ENCODE results near the gene TWIST1.

TWIST1 gene

GRCh38 chr7:19117091-19117869, at the start of gene TWIST1:
Gene TWIST1, minus strand, starts transcription at chr7:19117636. Its CDS starts 315 bp downstream, at chr7:19117321.
- Histone ChIP-seq H3K27ac (ENCODE audit: low read depth, low read length) (peak within 1 kb of the TSS; percentile 62), H3K4me1 (ENCODE audit: control insufficient read depth, insufficient read depth, low read length, unreplicated experiment) (peaks cover 14% of the 10 kb centered on the region), H2AFZ (ENCODE audit: low read length, unreplicated experiment) (peak within 1 kb of the TSS; percentile 85)

GRCh38 chr7:19161671-19162070, 44.2 kb upstream of the TWIST1 start:
- Histone ChIP-seq H3K4me3 (ENCODE audit: low read depth, low read length) (no peak overlapping the region), H3K4me1 (ENCODE audit: control insufficient read depth, insufficient read depth, low read length, unreplicated experiment) (no peaks in the 10 kb centered on the region), H3K27ac (ENCODE audit: low read depth, low read length) (no peak overlapping the region), H3K79me2 (ENCODE audit: control insufficient read depth, insufficient read depth, low read length, unreplicated experiment) (no peaks in the 10 kb centered on the region), H3K27me3 (ENCODE audit: insufficient read depth, low read length) (no peaks in the 10 kb centered on the region; the same call in none of the 2 replicates), H2AFZ (ENCODE audit: low read length, unreplicated experiment) (no peak overlapping the region), H3K36me3 (ENCODE audit: insufficient read depth, low read length) (no peaks in the 10 kb centered on the region)

More at GRCh38 chr7:19117091-19117869, at the start of gene TWIST1:
- Histone ChIP-seq H3K27me3 (ENCODE audit: insufficient read depth, low read length) (no peaks in the 10 kb centered on the region), H3K36me3 (ENCODE audit: insufficient read depth, low read length) (0 out of 2 replicates have a peak, but pooled peaks cover 11% of the 10 kb centered on the region), H3K79me2 (ENCODE audit: control insufficient read depth, insufficient read depth, low read length, unreplicated experiment) (peaks cover 46% of the 10 kb centered on the region), H3K4me3 (ENCODE audit: low read depth, low read length) (peak within 1 kb of the TSS; percentile 96)

- peaks cover 42% of the 10 kb centered on the region for H3K27me3 ChIP-seq (ENCODE audit: insufficient read depth, low read length)
- H3K4me1 ChIP-seq (ENCODE audit: control insufficient read depth, insufficient read depth, low read length, unreplicated experiment) = no peaks in the 10 kb centered on the region
- H3K36me3 ChIP-seq (ENCODE audit: insufficient read depth, low read length) = no peaks in the 10 kb centered on the region
Measured at GRCh38 chr7:19146699-19147098, 29.3 kb upstream of the TWIST1 start.

GRCh38 chr7:19145434-19146115, 28.1 kb upstream of the TWIST1 start:
- Histone ChIP-seq H3K4me3 (ENCODE audit: low read depth, low read length) (0 out of 2 replicates have a peak overlapping the region, but pooled peaks have one; percentile 11), H3K79me2 (ENCODE audit: control insufficient read depth, insufficient read depth, low read length, unreplicated experiment) (no peaks in the 10 kb centered on the region), H3K27ac (ENCODE audit: low read depth, low read length) (no peak overlapping the region), H3K27me3 (ENCODE audit: insufficient read depth, low read length) (peaks cover 42% of the 10 kb centered on the region), H3K36me3 (ENCODE audit: insufficient read depth, low read length) (no peaks in the 10 kb centered on the region), H2AFZ (ENCODE audit: low read length, unreplicated experiment) (no peak overlapping the region), H3K4me1 (ENCODE audit: control insufficient read depth, insufficient read depth, low read length, unreplicated experiment) (no peaks in the 10 kb centered on the region)

More at GRCh38 chr7:19146699-19147098, 29.3 kb upstream of the TWIST1 start:
- no peak overlapping the region for H2AFZ ChIP-seq (ENCODE audit: low read length, unreplicated experiment)
- H3K4me3 ChIP-seq (ENCODE audit: low read depth, low read length) = no peak overlapping the region
- H3K79me2 ChIP-seq (ENCODE audit: control insufficient read depth, insufficient read depth, low read length, unreplicated experiment) = no peaks in the 10 kb centered on the region
- H3K27ac ChIP-seq (ENCODE audit: low read depth, low read length) = no peak overlapping the region

- peak within 1 kb of the TSS; percentile 14 for H3K4me3 ChIP-seq (ENCODE audit: low read depth, low read length)
- no peak within 1 kb of the TSS for H3K27ac ChIP-seq (ENCODE audit: low read depth, low read length)
- H3K27me3 ChIP-seq (ENCODE audit: insufficient read depth, low read length) = peaks cover 42% of the 10 kb centered on the region
- H3K36me3 ChIP-seq (ENCODE audit: insufficient read depth, low read length) = no peaks in the 10 kb centered on the region
- H3K79me2 ChIP-seq (ENCODE audit: control insufficient read depth, insufficient read depth, low read length, unreplicated experiment) = no peaks in the 10 kb centered on the region
- H2AFZ ChIP-seq (ENCODE audit: low read length, unreplicated experiment) = no peak within 1 kb of the TSS
- no peaks in the 10 kb centered on the region for H3K4me1 ChIP-seq (ENCODE audit: control insufficient read depth, insufficient read depth, low read length, unreplicated experiment)
Measured at GRCh38 chr7:19144661-19145433, 27.4 kb upstream of the TWIST1 start, which contains the start of gene FERD3L. Gene FERD3L, minus strand, starts transcription at chr7:19145421. Its CDS starts 59 bp downstream, at chr7:19145362.

- Histone ChIP-seq H3K4me3 (ENCODE audit: low read depth, low read length) (no peak overlapping the region), H3K27me3 (ENCODE audit: insufficient read depth, low read length) (peaks cover 42% of the 10 kb centered on the region), H2AFZ (ENCODE audit: low read length, unreplicated experiment) (no peak overlapping the region)
Measured at GRCh38 chr7:19143881-19144574, 26.6 kb upstream of the TWIST1 start.

GRCh38 chr7:19139706-19140327, 22.4 kb upstream of the TWIST1 start:
- no peaks in the 10 kb centered on the region for H3K4me1 ChIP-seq (ENCODE audit: control insufficient read depth, insufficient read depth, low read length, unreplicated experiment)
- peaks cover 16% of the 10 kb centered on the region for H3K27me3 ChIP-seq (ENCODE audit: insufficient read depth, low read length)
- H3K4me3 ChIP-seq (ENCODE audit: low read depth, low read length) = no peak overlapping the region
- no peaks in the 10 kb centered on the region for H3K79me2 ChIP-seq (ENCODE audit: control insufficient read depth, insufficient read depth, low read length, unreplicated experiment)
- no peaks in the 10 kb centered on the region for H3K36me3 ChIP-seq (ENCODE audit: insufficient read depth, low read length)
- no peak overlapping the region for H2AFZ ChIP-seq (ENCODE audit: low read length, unreplicated experiment)
- no peak overlapping the region for H3K27ac ChIP-seq (ENCODE audit: low read depth, low read length)

More at GRCh38 chr7:19143881-19144574, 26.6 kb upstream of the TWIST1 start:
- H3K27ac ChIP-seq (ENCODE audit: low read depth, low read length) = no peak overlapping the region
- H3K36me3 ChIP-seq (ENCODE audit: insufficient read depth, low read length) = no peaks in the 10 kb centered on the region
- H3K4me1 ChIP-seq (ENCODE audit: control insufficient read depth, insufficient read depth, low read length, unreplicated experiment) = no peaks in the 10 kb centered on the region
- no peaks in the 10 kb centered on the region for H3K79me2 ChIP-seq (ENCODE audit: control insufficient read depth, insufficient read depth, low read length, unreplicated experiment)

GRCh38 chr7:19133886-19134285, 16.4 kb upstream of the TWIST1 start:
- Histone ChIP-seq H3K27ac (ENCODE audit: low read depth, low read length) (no peak overlapping the region), H3K79me2 (ENCODE audit: control insufficient read depth, insufficient read depth, low read length, unreplicated experiment) (no peaks in the 10 kb centered on the region), H3K27me3 (ENCODE audit: insufficient read depth, low read length) (no peaks in the 10 kb centered on the region), H2AFZ (ENCODE audit: low read length, unreplicated experiment) (no peak overlapping the region), H3K4me1 (ENCODE audit: control insufficient read depth, insufficient read depth, low read length, unreplicated experiment) (no peaks in the 10 kb centered on the region), H3K4me3 (ENCODE audit: low read depth, low read length) (no peak overlapping the region), H3K36me3 (ENCODE audit: insufficient read depth, low read length) (no peaks in the 10 kb centered on the region)

GRCh38 chr7:19133390-19133789, 16.0 kb upstream of the TWIST1 start:
- H3K36me3 ChIP-seq (ENCODE audit: insufficient read depth, low read length) = no peaks in the 10 kb centered on the region
- no peak overlapping the region for H3K27ac ChIP-seq (ENCODE audit: low read depth, low read length)
- H2AFZ ChIP-seq (ENCODE audit: low read length, unreplicated experiment) = no peak overlapping the region
- H3K79me2 ChIP-seq (ENCODE audit: control insufficient read depth, insufficient read depth, low read length, unreplicated experiment) = no peaks in the 10 kb centered on the region
- no peaks in the 10 kb centered on the region for H3K27me3 ChIP-seq (ENCODE audit: insufficient read depth, low read length)
- no peak overlapping the region for H3K4me3 ChIP-seq (ENCODE audit: low read depth, low read length)
- no peaks in the 10 kb centered on the region for H3K4me1 ChIP-seq (ENCODE audit: control insufficient read depth, insufficient read depth, low read length, unreplicated experiment)

Measured in ACC112 (cell line).